ENCODE results near the gene LRP2BP. TPM values are rescaled to one million over a fixed set of nuclear protein-coding genes. Genes with fewer than 3 reads are reported as not detected.

The LRP2BP gene
- total and polyA plus RNA-seq, 2 of the 13 experiments (the other 11 are each of a cell fraction or from before 2014, with no cell fraction given) = 0.22 to 0.29 TPM

- TF ChIP-seq SOX13 (IDR thresholded peaks at IDR 0.05) (no peak), SOX13 (CRISPR knock-in tag; conservative IDR thresholded peaks at IDR 0.05 in 1 of 2, IDR thresholded peaks at IDR 0.05 in 1 of 2) (peak in 1 of 2 experiments; percentile 58; a peak in 1 of 4 replicates), PAXIP1 (CRISPR knock-in tag; conservative IDR thresholded peaks at IDR 0.05) (peak; percentile 53), EP300 (IDR thresholded peaks at IDR 0.05; ENCODE audit: low read depth in 2 of 2, low read length in 2 of 2) (peak in 1 of 2 experiments; percentile 66; a peak in 1 of 4 replicates), EP300 (CRISPR knock-in tag; IDR thresholded peaks at IDR 0.05; ENCODE audit: borderline replicate concordance) (no peak), ZNF329 (CRISPR knock-in tag; IDR thresholded peaks at IDR 0.05; ENCODE audit: low read depth) (no peak), DPF2 (CRISPR knock-in tag; IDR thresholded peaks at IDR 0.05; ENCODE audit: borderline replicate concordance, low read depth) (no peak), BORCS8-MEF2B (CRISPR knock-in tag; IDR thresholded peaks at IDR 0.05) (no peak), ZNF614 (CRISPR knock-in tag; IDR thresholded peaks at IDR 0.05; ENCODE audit: borderline replicate concordance) (no peak), CTCF (CRISPR knock-in tag; IDR thresholded peaks at IDR 0.05) (no peak), RFX3 (CRISPR knock-in tag; IDR thresholded peaks at IDR 0.05) (no peak), ARID5B (CRISPR knock-in tag; IDR thresholded peaks at IDR 0.05) (peak; percentile 84), CREM (IDR thresholded peaks at IDR 0.05) (peak; percentile 44; the same call in 1 of the 2 replicates), CREM (CRISPR knock-in tag; IDR thresholded peaks at IDR 0.05) (no peak), ZNF850 (CRISPR knock-in tag; conservative IDR thresholded peaks at IDR 0.05) (no peak), ZNF12 (CRISPR knock-in tag; IDR thresholded peaks at IDR 0.05) (no peak), RXRB (CRISPR knock-in tag; IDR thresholded peaks at IDR 0.05; ENCODE audit: borderline replicate concordance) (0 out of 2 replicates have a peak, but pooled peaks have one; percentile 55), FOXA3 (CRISPR knock-in tag; IDR thresholded peaks at IDR 0.05) (peak; percentile 67), ZNF800 (CRISPR knock-in tag; IDR thresholded peaks at IDR 0.05) (no peak), CEBPG (CRISPR knock-in tag; IDR thresholded peaks at IDR 0.05) (peak; percentile 34; the same call in 1 of the 2 replicates), ATRX (CRISPR knock-in tag; IDR thresholded peaks at IDR 0.05; ENCODE audit: borderline replicate concordance) (no peak)
Observed at GRCh38 chr4:185382754-185383153, 13.0 kb downstream of the LRP2BP start (continued).

All from HepG2 (cell line).